ENCODE results near the gene AJAP1. TPM values are rescaled to one million over a fixed set of nuclear protein-coding genes. Genes with fewer than 3 reads are reported as not detected.

Gene AJAP1
- total and polyA plus RNA-seq, 3 donors from 2014 or later: 5.0 to 5.8 (median 5.4) TPM

DNA sequence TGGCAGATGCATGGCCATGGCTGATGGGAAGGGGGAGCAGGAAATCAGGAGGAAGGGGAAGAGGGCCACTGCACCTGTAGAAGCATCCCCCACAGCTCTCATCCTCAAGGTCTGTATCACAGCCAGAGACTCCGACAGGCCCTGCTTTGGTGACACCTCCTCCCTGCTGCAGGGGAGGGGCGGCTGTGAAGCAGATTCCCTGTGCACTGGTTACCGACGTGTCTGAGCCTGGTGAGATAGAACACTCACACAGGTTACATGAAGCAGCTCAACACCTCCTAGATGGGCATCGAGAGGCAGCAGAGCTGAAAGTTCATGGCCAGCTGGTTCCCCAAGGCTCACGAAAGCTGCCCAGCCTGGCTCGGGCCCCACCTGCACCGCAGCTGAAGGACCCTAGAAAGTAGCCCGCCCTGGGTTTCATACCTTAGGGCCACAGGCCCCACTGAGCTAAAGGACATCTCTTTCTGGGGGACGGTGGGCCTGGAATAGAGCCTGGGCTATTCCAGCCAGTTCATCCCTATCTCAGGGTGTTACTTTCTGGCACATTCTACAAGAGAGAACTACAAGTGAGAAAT lies 30.2 kb upstream of the AJAP1 start:
- intact Hi-C loops (cut with DNase I; ENCODE audit: low total_unique reads): no loop called here
- Histone ChIP-seq H3K9me3 (no peaks in the 10 kb centered on the region), H3K36me3 (ENCODE audit: low read depth, missing control alignments) (no peaks in the 10 kb centered on the region), H3K4me1 (no peaks in the 10 kb centered on the region), H3K4me3 (no peak overlapping the region), H3K27me3 (no peaks in the 10 kb centered on the region), H3K27ac (no peak overlapping the region)
- WGBS, 2 donors: 82 to 88% methylated on average over 9 to 10 of the region's 10 CpGs
- DNase-seq: no peak
- no peak for TF ChIP-seq POLR2A (IDR thresholded peaks at IDR 0.05)
- TF ChIP-seq, protein P1, sequence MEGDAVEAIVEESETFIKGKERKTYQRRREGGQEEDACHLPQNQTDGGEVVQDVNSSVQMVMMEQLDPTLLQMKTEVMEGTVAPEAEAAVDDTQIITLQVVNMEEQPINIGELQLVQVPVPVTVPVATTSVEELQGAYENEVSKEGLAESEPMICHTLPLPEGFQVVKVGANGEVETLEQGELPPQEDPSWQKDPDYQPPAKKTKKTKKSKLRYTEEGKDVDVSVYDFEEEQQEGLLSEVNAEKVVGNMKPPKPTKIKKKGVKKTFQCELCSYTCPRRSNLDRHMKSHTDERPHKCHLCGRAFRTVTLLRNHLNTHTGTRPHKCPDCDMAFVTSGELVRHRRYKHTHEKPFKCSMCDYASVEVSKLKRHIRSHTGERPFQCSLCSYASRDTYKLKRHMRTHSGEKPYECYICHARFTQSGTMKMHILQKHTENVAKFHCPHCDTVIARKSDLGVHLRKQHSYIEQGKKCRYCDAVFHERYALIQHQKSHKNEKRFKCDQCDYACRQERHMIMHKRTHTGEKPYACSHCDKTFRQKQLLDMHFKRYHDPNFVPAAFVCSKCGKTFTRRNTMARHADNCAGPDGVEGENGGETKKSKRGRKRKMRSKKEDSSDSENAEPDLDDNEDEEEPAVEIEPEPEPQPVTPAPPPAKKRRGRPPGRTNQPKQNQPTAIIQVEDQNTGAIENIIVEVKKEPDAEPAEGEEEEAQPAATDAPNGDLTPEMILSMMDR (IDR thresholded peaks at IDR 0.05): no peak

DNA sequence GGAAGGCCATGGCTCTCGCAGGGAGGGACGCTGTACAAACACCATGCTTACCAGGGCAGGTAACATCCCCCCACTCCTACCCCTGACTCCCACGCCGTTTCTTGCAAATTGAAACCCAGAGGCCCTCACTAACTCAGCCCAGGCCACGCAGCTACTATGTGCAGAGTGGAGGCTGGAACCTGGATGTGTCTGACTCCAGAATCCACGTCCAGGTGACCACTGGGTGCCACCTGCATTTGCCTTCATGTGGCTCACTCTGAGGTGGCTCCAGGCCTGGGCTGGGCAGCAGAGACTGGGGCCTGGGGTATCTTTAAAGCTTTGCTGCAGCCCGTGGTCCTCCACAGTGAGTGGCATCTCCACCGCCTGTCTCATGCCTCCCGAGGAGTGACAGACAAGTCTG lies 29.6 kb upstream of the AJAP1 start:
- Histone ChIP-seq H3K9me3 (no peaks in the 10 kb centered on the region), H3K27me3 (no peaks in the 10 kb centered on the region)
- WGBS, 2 donors: 78 to 82% methylated on average over 6 to 9 of the region's 9 CpGs

DNA sequence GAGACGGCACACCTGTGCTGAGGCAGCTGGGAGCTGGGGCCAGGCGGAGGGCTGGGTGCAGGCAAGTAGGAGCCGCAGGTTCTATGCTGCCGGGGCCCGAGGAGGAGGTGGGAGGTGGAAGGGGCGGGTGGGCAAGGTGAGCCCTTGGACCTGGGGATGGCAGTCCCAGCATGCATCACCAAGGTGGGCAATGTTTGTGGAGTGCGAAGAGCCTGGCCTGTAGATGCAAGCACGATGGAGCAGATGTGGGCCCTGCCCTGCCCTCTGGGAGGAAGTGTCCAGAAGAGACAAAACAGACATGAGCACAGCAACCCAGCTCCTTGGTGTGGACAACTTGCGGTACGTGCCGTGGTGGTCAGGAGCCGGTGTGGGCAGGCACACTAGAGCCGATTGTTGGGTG lies 28.3 kb upstream of the AJAP1 start:
- Histone ChIP-seq H3K4me3 (no peak overlapping the region), H3K9me3 (no peaks in the 10 kb centered on the region), H3K4me1 (no peaks in the 10 kb centered on the region), H3K27me3 (no peaks in the 10 kb centered on the region), H3K27ac (no peak overlapping the region), H3K36me3 (ENCODE audit: low read depth, missing control alignments) (no peaks in the 10 kb centered on the region)
- no peak for DNase-seq
- WGBS, 2 donors: 77 to 90% methylated on average over 13 of the region's 13 CpGs
- intact Hi-C loops (cut with DNase I; ENCODE audit: low total_unique reads): no loop called here
- TF ChIP-seq, protein P1 (IDR thresholded peaks at IDR 0.05): no peak
- no peak for TF ChIP-seq POLR2A (IDR thresholded peaks at IDR 0.05)

More for the DNA sequence above, 29.6 kb upstream of the AJAP1 start:
- Histone ChIP-seq H3K4me3 (no peak overlapping the region), H3K27ac (no peak overlapping the region), H3K4me1 (no peaks in the 10 kb centered on the region), H3K36me3 (ENCODE audit: low read depth, missing control alignments) (no peaks in the 10 kb centered on the region)
- intact Hi-C loops (cut with DNase I; ENCODE audit: low total_unique reads): no loop called here
- no peak for TF ChIP-seq POLR2A (IDR thresholded peaks at IDR 0.05)
- TF ChIP-seq, protein P1 (IDR thresholded peaks at IDR 0.05): no peak
- DNase-seq: no peak

DNA sequence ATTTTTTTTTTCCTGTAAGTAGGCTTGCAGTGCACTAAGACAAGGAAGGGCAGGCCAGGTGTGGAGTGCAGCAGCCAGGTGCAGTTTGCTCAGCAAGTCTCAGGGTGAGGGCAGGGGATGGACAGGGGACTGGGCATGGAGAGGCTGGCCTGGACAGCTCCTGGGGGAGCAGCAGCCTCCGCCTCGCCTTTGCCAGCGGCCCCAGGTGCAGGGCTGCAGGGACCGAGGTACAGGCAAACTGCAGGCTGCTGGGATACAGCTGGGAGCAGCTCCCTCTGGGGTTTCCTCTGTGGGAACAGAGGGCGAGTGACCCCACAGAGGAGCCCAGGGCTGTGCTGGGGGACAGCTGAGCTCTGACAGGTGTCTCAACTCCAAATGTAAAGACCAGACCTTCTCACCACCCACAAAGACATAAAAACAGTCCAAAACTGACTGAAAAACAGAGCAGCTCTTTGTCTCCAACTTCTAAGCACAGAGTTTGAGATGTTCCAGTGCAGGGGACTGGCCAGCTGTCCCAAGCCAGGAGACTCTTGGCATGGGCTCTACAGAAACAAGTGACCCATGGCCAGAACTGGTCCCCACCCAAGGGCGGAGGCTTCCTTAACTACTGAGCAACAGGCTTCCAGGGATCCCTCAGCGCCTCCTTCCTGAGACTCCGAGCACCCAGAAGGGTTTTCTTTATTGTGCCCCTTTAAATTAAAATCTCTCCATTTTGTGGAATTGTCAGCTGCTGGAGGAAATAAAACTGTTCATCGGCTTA lies 27.7 kb upstream of the AJAP1 start:
- no peaks in the 10 kb centered on the region for H3K36me3 ChIP-seq (ENCODE audit: low read depth, missing control alignments)
- H3K4me3 ChIP-seq: no peak overlapping the region
- 84 to 87% methylated on average over 9 of the region's 9 CpGs for WGBS, 2 donors
- TF ChIP-seq, protein P1 (IDR thresholded peaks at IDR 0.05): no peak
- no peaks in the 10 kb centered on the region for H3K9me3 ChIP-seq
- intact Hi-C loops (cut with DNase I; ENCODE audit: low total_unique reads): no loop called here
- no peak overlapping the region for H3K27ac ChIP-seq
- H3K4me1 ChIP-seq: no peaks in the 10 kb centered on the region
- no peak for DNase-seq
- no peaks in the 10 kb centered on the region for H3K27me3 ChIP-seq

DNA sequence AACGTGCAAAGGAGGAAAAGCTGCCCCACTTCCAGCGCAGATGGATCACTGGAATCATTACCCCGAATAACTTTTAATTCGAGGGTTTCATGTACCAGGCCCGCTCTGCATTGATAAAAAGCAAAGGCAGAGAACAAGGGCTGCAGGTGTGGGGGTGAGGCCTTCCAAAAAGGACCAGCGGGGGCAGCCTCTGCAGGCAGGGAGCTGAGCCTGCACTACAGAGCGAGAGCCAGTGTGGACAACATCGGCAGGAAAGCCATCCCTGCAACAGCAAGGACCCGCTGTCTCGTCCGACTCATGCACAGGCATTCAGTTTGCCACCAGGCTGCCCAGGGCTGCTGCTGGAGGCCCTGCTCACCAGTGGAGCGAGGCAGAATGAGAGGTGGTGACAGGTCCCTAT lies 27.1 kb upstream of the AJAP1 start:
- WGBS, 2 donors: 87 to 91% methylated on average over 10 to 12 of the region's 12 CpGs
- no peak overlapping the region for H3K4me3 ChIP-seq
- H3K27me3 ChIP-seq: no peaks in the 10 kb centered on the region
- intact Hi-C loops (cut with DNase I; ENCODE audit: low total_unique reads): no loop called here
- no peaks in the 10 kb centered on the region for H3K4me1 ChIP-seq
- H3K9me3 ChIP-seq: no peaks in the 10 kb centered on the region
- DNase-seq: no peak
- H3K27ac ChIP-seq: no peak overlapping the region
- TF ChIP-seq, protein P1 (IDR thresholded peaks at IDR 0.05): no peak
- TF ChIP-seq POLR2A (IDR thresholded peaks at IDR 0.05): no peak
- H3K36me3 ChIP-seq (ENCODE audit: low read depth, missing control alignments): no peaks in the 10 kb centered on the region

Measured in testis (tissue), 3 donors.